Measurements from ENCODE around the gene GDAP2. TPM values are rescaled to one million over a fixed set of nuclear protein-coding genes. Genes with fewer than 3 reads are reported as not detected.

The GDAP2 gene
- total and polyA plus RNA-seq, 4 donors, result 3.0 to 16.8 (median 9.1) TPM

GRCh38 chr1:117886101-117886795 is 43.2 kb downstream of the GDAP2 start (continued):
- TF ChIP-seq MAX (IDR thresholded peaks at IDR 0.05) (no peak), RXRA (IDR thresholded peaks at IDR 0.05) (no peak), GABPA (IDR thresholded peaks at IDR 0.05 in 1 of 2, conservative IDR thresholded peaks at IDR 0.05 in 1 of 2) (no peak), ZBTB33 (IDR thresholded peaks at IDR 0.05) (no peak)

- H3K36me3 ChIP-seq (ENCODE audit: control insufficient read depth in 4 of 4, insufficient read depth in 3 of 4, low read depth in 1 of 4, low read length in 3 of 4), result peaks cover 4 to 34% (median 20%) of the 10 kb centered on the region in 4 donors
- no peak overlapping the region for H3K27ac ChIP-seq (ENCODE audit: low read depth in 1 of 2, low read length in 2 of 2)
- WGBS, result 97% methylated on average over 1 of the region's 1 CpG
- H3K4me1 ChIP-seq (ENCODE audit: control insufficient read depth in 4 of 4, insufficient read depth in 4 of 4, low read length in 3 of 4), result no peaks in the 10 kb centered on the region
- H3K27me3 ChIP-seq (ENCODE audit: control insufficient read depth in 4 of 4, insufficient read depth in 4 of 4, low read length in 3 of 4), result no peaks in the 10 kb centered on the region
- no peak for DNase-seq (ENCODE audit: low spot score)
- no peaks in the 10 kb centered on the region for H3K9me3 ChIP-seq (ENCODE audit: control insufficient read depth in 4 of 4, low read length in 3 of 4)
- H3K4me3 ChIP-seq (ENCODE audit: low read depth in 1 of 3, low read length in 3 of 3), result no peak overlapping the region
- H3K9ac ChIP-seq (ENCODE audit: low read depth in 1 of 2, low read length in 2 of 2), result no peak overlapping the region
- no peak for TF ChIP-seq RAD21 (IDR thresholded peaks at IDR 0.05)
These were observed 45.8 kb downstream of the GDAP2 start for GRCh38 chr1:117883616-117884015.

- Histone ChIP-seq H3K9me3 (ENCODE audit: control insufficient read depth in 4 of 4, low read length in 3 of 4) (peaks cover 0 to 3% (median 0%) of the 10 kb centered on the region in 4 donors), H3K4me3 (ENCODE audit: low read depth in 1 of 3, low read length in 3 of 3) (no peak overlapping the region), H3K27ac (ENCODE audit: low read depth in 1 of 2, low read length in 2 of 2) (no peak overlapping the region), H3K27me3 (ENCODE audit: control insufficient read depth in 4 of 4, insufficient read depth in 4 of 4, low read length in 3 of 4) (no peaks in the 10 kb centered on the region), H3K36me3 (ENCODE audit: control insufficient read depth in 4 of 4, insufficient read depth in 3 of 4, low read depth in 1 of 4, low read length in 3 of 4) (peaks cover 6 to 68% (median 53%) of the 10 kb centered on the region in 4 donors), H3K4me1 (ENCODE audit: control insufficient read depth in 4 of 4, insufficient read depth in 4 of 4, low read length in 3 of 4) (no peaks in the 10 kb centered on the region), H3K9ac (ENCODE audit: low read depth in 1 of 2, low read length in 2 of 2) (no peak overlapping the region)
- TF ChIP-seq RXRA (IDR thresholded peaks at IDR 0.05), result no peak
- TF ChIP-seq ZBTB33 (IDR thresholded peaks at IDR 0.05), result no peak
- WGBS, result 100% methylated on average over 1 of the region's 1 CpG
- no peak for DNase-seq (ENCODE audit: low spot score)
These were observed 50.1 kb downstream of the GDAP2 start for GRCh38 chr1:117879284-117879683.

- Histone ChIP-seq H3K9ac (ENCODE audit: low read depth in 1 of 2, low read length in 2 of 2) (no peak overlapping the region), H3K36me3 (ENCODE audit: control insufficient read depth in 4 of 4, insufficient read depth in 3 of 4, low read depth in 1 of 4, low read length in 3 of 4) (peaks cover 6 to 75% (median 60%) of the 10 kb centered on the region in 4 donors)
- 100% methylated on average over 1 of the region's 1 CpG for WGBS
- no peak for TF ChIP-seq RAD21 (IDR thresholded peaks at IDR 0.05)
- TF ChIP-seq GABPA (IDR thresholded peaks at IDR 0.05 in 1 of 2, conservative IDR thresholded peaks at IDR 0.05 in 1 of 2), result no peak
- no peak for TF ChIP-seq ZBTB33 (IDR thresholded peaks at IDR 0.05)
- TF ChIP-seq TAF1 (conservative IDR thresholded peaks at IDR 0.05), result no peak
- TF ChIP-seq SP1 (IDR thresholded peaks at IDR 0.05), result no peak
- TF ChIP-seq HNF4G (IDR thresholded peaks at IDR 0.05), result no peak
- TF ChIP-seq FOXA1 (IDR thresholded peaks at IDR 0.05), result no peak
- no peak for TF ChIP-seq CTCF (IDR thresholded peaks at IDR 0.05; ENCODE audit: low read depth, low read length, missing input control)
- no peak for TF ChIP-seq HNF4A (conservative IDR thresholded peaks at IDR 0.05)
- no peak for TF ChIP-seq FOXA2 (IDR thresholded peaks at IDR 0.05)
- TF ChIP-seq YY1 (IDR thresholded peaks at IDR 0.05), result no peak
These were observed 51.6 kb downstream of the GDAP2 start for GRCh38 chr1:117877823-117878222.

More at GRCh38 chr1:117877823-117878222, 51.6 kb downstream of the GDAP2 start:
- no peak overlapping the region for H3K4me3 ChIP-seq (ENCODE audit: low read depth in 1 of 3, low read length in 3 of 3)
- H3K9me3 ChIP-seq (ENCODE audit: control insufficient read depth in 4 of 4, low read length in 3 of 4), result peaks cover 0 to 11% (median 6%) of the 10 kb centered on the region in 4 donors
- no peak for DNase-seq (ENCODE audit: low spot score)
- no peaks in the 10 kb centered on the region for H3K4me1 ChIP-seq (ENCODE audit: control insufficient read depth in 4 of 4, insufficient read depth in 4 of 4, low read length in 3 of 4)
- no peaks in the 10 kb centered on the region for H3K27me3 ChIP-seq (ENCODE audit: control insufficient read depth in 4 of 4, insufficient read depth in 4 of 4, low read length in 3 of 4)
- H3K27ac ChIP-seq (ENCODE audit: low read depth in 1 of 2, low read length in 2 of 2), result no peak overlapping the region
